DND-41 (cell line): ENCODE results near the gene LRP6.

Experiments used
- EZH2 ChIP-seq: IDR thresholded peaks from 3 replicates; pipeline ENCODE4 v1.6.1; 2012; ENCODE audit warnings: borderline replicate concordance, low read depth, mild to moderate bottlenecking, moderate library complexity, low read length, inconsistent platforms; ENCODE audit not compliant: severe bottlenecking
- TF ChIP-seq, protein P1 (sequence below): IDR thresholded peaks from 2 replicates; pipeline ENCODE4 v1.5.1; 2012; ENCODE audit warnings: borderline replicate concordance, low read length, moderate library complexity, mild to moderate bottlenecking; ENCODE audit not compliant: poor library complexity, severe bottlenecking; ENCODE audit errors: extremely low read depth

DNA sequence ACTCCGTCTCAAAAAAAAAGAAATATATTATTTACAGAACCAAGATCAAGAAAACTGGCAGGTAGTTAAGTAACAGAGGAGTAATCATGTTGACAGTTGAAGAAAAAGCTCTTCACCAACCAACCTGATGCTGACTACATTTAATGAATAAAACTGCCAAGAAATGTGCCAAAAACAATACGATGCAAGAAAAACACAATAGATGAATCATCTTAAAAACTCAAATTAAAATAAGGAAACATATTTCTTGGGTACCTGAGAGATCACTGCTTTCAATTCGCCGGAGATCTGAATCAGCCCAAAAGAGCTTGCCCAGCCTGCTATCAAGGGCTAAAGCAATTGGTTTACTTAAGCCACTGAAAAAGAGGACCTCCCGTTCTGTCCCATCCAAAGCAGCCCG is 119.7 kb downstream of the LRP6 start:
- TF ChIP-seq, protein P1, sequence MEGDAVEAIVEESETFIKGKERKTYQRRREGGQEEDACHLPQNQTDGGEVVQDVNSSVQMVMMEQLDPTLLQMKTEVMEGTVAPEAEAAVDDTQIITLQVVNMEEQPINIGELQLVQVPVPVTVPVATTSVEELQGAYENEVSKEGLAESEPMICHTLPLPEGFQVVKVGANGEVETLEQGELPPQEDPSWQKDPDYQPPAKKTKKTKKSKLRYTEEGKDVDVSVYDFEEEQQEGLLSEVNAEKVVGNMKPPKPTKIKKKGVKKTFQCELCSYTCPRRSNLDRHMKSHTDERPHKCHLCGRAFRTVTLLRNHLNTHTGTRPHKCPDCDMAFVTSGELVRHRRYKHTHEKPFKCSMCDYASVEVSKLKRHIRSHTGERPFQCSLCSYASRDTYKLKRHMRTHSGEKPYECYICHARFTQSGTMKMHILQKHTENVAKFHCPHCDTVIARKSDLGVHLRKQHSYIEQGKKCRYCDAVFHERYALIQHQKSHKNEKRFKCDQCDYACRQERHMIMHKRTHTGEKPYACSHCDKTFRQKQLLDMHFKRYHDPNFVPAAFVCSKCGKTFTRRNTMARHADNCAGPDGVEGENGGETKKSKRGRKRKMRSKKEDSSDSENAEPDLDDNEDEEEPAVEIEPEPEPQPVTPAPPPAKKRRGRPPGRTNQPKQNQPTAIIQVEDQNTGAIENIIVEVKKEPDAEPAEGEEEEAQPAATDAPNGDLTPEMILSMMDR: no peak
- no peak for TF ChIP-seq EZH2
